Activated CD8-positive, alpha-beta memory T cell treated with anti-CD3 and anti-CD28 coated beads, Interleukin-2, amount 50 U/mL, for 24 hours (primary cell): ENCODE results near the gene TGIF2.

Experiments used
- DNase-seq: peaks from one replicate; pipeline ENCODE4 v3.0.0-alpha.2; 2020; ENCODE audit errors: extremely low read depth

TGIF2 gene

DNA sequence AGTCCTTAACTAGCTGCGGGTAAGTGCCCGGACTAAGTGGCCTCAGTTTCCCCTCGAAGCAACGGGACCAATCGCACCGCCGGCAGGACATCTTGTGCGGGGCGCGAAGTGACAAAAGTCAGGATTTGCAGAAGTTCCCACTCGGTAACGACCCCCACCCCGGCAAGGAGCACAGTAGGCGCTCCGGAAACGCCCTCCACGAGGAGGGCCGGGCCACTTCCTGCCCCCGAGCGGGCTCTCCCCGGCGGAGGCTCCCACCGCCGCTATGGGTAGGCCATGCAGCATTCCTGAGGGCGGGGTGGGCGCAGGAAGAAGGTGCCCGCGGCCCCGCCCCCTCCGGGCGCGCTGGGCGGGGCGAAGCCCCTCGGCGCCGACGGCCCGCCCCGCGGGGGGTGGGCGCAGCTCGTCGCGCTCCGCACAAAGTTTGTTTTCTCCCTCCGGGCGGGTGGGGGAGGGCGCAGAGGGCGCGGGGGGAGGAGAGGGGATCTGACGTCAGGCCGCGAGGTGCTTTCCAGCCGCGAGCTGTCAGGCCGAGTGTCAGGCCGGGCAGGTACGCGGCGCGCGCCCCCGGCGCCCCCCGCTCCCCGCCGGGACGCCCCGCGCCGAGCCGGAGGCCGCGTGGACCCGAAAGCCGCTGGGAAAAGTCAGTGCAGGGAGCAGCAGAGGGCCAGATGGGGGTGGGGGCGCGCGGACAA is at the start of gene TGIF2:
TGIF2 (plus strand) TSS at position 495 of the 695 bp plus-strand sequence. CDS start 5,178 bp downstream, outside the sequence.
- peak; percentile 73 for DNase-seq

GRCh38 chr20:36525620-36526365 is 47.6 kb upstream of the TGIF2 start:
- no peak for DNase-seq

GRCh38 chr20:36526521-36527011 is 46.8 kb upstream of the TGIF2 start:
- no peak for DNase-seq

DNA sequence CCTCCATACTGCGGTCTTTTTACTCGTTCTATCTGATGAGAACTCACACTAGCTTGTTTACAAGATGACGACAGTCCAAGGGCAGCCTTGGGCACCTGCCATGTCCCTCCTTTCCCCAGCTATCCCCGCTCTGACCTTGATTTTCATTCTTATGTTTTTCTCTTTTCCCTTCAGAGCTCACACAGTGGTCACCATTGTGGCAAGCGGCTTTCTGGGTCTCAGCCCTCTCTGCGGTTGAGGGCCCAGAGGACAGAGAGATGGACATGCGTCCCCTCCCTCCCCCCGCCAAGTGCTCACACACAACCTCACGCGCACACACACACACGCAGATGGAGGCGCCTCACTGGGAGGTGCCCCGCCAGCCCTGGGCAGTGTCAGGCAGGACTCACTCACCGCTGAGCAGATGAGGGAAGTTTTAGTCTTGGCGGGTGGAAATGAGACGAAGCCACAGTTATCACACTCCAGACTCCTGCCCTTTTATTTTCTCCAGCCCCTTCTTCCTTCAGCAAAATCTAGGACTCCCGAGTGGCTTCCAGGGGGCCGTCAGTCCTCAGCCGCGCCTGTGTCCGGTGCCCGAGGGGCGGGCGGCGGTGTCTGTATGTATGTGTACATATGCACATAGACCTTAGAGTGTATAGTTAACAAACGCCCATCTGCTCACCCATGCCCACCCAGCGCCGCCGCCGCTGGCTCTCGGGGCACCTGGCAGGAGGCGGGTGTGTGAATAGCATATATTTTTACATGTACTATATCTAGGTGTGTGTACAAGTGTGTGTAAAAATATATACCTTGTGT is 45.9 kb upstream of the TGIF2 start:
- no peak for DNase-seq

- no peak for DNase-seq
Observed at GRCh38 chr20:36528176-36528874, 45.1 kb upstream of the TGIF2 start.

GRCh38 chr20:36528875-36529417 is 44.5 kb upstream of the TGIF2 start:
- no peak for DNase-seq

GRCh38 chr20:36532388-36532787 is 41.0 kb upstream of the TGIF2 start:
- no peak for DNase-seq

DNA sequence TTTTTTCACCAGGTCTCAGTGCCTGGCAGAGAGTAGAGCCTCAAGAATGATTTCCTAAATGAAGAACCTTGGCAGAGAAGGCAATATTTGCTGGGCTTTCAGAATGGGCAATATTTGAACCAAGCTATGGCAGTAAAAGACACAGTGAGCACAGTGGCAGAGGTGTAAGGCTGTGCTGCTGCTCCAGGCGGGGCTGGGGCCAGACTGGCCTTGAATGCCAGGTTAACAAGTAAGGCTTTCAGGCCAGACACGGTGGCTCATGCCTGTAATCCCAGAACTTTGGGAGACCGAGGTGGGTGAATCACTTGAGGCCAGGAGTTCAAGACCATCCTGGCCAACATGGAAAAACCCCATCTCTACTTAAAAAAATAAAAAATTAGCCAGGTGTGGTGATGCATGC is 40.6 kb upstream of the TGIF2 start:
- no peak for DNase-seq

DNA sequence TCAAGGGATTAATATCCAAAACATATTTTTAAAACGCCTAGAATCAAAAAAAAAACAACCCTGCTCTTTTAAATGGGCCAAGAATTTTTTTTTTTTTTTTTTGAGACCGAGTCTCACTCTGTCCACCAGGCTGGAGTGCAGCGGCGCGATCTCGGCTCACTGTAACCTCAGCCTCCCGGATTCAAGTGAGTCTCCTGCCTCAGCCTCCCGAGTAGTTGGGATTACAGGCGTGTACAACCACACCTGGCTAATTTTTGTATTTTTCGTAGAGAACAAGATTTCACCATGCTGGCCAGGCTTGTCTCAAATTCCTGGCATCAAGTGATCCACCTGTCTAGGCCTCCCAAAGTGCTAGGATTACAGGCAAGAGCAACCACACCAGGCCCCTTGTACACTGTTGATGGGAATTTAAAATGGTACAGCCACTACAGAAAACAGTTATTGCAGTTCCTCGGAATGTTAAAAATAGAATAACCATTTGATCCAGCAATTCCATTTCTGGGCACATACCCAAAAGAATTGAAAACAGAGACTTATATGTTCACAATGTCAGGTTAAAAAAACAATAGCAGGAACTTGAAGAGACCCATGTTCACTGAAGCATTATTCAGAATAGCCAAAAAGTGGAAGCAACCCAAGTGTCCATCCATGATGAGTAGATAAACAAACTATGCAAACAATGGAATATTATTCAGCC is 35.2 kb upstream of the TGIF2 start:
- DNase-seq, result no peak

- DNase-seq, result no peak
Observed at GRCh38 chr20:36540551-36541211, 32.7 kb upstream of the TGIF2 start.

DNA sequence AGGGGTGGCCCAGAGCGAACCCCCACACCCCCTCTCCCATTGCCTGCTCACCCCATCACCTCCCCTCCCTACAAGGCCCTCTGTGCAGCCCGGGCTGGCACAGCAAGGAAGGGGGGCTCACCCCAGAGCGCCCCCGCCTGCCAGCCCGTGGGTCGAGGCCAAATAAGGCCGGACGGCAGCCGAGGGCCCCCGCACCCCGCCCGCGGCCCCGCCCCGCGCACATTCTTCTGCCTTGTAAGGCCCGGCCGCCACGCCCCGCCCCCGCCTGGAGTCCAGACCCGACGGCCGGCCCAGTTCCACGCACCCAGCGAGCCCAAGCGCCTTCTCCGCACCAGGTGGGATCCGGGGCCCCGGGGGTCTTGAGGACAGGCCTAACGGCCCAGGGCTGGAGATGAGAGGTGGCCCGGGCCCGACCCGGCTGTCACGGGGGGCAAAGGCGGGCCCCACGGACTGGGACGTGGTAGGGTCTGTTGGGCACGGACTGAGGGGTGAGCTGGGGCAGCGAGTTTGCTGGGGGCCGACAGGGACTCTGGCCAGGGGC is 32.1 kb upstream of the TGIF2 start, which contains the start of gene MYL9:
MYL9 (plus strand) TSS at position 293 of the 541 bp plus-strand sequence. CDS start 3,366 bp downstream, outside the sequence.
- DNase-seq, result no peak

DNA sequence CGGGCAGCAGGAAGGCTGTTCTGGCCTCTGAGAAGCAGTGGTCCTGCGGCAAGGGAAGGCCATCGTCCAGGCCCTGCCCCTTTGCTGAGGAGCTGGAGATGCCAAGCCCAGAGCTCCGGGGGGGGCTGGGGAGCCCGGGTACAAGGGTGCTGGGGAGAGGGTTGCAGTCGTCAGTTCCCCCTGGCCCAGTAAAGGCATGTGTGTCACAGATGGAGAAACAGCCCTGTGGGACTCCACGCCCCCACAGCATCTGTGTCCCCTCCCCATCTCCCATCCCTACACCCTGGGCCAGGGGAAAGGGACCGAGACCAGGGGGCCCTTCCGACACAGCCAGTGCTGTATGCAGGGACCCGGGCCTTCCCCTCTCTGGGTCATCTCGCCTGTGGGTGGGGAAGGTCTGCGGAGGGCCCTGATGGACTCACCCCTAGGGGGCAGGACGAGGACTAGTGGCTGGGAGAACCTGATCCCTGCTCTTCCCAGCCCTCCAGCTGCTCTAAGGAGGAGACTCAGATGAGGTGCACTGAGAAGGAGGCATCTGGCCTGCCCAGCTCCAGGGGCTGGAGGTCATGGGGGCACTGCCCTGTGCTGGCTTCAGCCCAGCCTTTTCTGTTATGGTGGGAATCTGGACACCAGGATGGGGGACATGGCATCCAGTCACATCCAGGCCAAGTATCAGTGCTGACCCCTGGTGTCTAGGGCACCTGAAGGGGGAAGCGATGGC is 31.5 kb upstream of the TGIF2 start:
- DNase-seq, result no peak

DNA sequence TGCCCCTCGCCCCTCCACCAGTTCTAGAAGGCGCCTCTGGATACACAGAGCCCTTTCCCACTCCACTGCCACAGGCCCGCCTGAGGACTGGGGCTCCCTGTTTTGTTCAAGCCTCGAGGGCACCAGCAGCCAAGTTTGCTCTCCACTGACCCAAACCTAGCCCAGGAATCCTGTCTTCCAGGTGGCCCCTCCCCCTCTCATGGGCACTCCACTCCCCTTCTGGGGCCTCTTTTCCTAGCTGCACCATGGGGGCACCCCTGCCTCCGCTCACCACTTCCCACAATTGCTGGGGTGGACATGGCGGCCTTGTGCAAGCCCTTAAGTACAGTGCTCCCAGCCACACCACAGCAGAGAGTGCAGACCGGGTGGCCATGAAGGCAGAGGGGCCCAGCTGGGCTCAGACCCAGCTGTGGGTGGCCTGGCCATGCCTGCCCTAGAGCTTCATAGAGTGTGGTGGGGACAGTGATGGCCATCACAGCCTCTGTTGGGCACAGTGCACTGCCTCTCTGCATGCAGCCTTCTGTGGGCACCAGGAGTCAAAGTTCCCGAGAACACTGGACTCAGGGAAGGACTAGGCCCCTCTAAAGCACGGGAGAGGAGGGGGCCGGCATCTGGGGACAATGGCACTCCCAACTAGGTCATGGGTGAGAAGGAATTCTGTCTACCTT is 30.7 kb upstream of the TGIF2 start:
- DNase-seq, result no peak

DNA sequence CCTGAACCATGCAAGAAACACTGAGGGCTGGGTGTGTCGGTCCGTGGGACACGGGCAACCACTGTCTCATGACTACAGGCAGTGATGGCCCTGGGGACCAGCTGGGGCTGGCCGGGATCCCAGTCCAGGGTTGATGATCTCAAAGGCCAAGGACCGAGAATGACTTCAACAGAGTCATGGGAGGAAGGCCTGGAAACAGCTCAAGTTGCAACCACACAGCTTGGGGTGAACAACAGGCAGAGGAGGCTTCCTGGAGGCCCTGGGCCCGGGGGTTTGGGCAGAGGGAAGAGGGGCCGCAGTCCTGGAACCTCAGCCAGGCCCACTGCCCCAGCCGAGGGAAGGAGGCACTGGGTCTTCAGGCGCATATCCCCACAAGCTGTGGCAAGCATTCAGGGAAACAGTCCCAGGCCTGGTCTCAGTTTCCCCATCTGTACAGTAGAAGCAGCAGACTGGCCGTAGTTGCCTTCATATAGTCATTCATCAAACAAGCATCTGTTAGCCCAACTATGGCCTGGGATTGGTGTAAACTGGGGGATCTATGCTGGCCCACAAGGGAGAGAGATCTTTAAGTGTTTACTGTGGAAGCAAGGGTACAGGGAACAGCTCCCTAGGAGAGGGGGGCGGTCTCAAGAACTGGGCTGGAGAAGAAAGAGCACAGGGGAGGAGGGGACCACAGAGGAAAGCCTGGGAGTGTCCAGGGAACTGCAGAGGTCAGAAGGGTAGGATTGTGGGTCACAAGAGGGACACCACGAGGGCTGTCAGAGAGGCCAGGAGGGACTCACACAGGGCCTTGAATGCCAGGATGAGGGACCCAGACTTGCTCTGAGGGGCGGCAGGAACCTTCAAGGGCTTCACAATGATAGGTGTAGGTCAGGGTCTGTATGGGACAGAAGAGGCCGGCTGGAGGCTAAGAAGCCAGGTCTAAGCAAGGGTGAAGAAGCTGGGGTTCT is 29.9 kb upstream of the TGIF2 start:
- DNase-seq, result no peak

- no peak for DNase-seq
Observed at GRCh38 chr20:36544134-36545018, 29.0 kb upstream of the TGIF2 start.

DNA sequence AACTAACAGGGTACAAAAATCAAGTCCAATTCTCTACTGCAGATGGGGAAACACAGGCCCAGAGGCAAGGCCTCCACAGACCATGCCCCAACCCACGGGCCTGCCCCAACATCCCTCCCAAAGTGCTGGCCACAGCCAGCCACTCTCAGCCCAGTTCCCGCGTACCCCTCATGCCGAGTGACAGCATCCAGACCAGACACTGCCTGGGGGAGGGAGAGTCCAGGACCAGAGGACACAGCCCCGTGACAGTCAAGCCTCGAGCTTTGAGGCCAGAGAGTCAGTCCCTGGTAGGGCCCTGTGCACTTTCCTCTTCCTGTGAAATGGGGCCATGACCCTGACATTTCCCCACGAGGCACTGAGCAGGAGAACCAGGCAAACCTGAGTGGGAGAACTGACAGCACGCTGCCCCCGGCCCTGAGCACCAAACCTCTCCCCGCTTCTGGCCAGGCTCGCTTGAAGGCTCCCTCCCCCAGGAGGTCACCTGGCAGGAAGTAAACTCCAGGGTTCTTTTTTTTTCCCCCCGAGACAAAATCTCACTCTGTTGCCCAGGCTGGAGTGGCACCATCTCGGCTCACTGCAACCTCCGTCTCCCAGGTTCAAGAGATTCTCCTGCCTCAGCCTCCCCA is 27.2 kb upstream of the TGIF2 start:
- DNase-seq, result no peak
